Measurements from ENCODE around the gene FGD3. TPM values are rescaled to one million over a fixed set of nuclear protein-coding genes. Genes with fewer than 3 reads are reported as not detected.
A peak's percentile ranks its signal among the peaks of the same experiment; 100 is the strongest.

The FGD3 gene
- total RNA-seq, 4 donors from 2014 or later: 4.3 to 5.1 (median 4.9) TPM

- TF ChIP-seq CTCF (IDR thresholded peaks at IDR 0.05): no peak
- no peak for TF ChIP-seq POLR2AphosphoS5 (IDR thresholded peaks at IDR 0.05)
- no peak overlapping the region for H3K27ac ChIP-seq (replicated peaks in 1 of 4)
Measured at GRCh38 chr9:92983984-92984589, 36.8 kb downstream of the FGD3 start.

GRCh38 chr9:92984976-92985375, 37.7 kb downstream of the FGD3 start:
- Histone ChIP-seq H3K36me3 (no peaks in the 10 kb centered on the region), H3K27ac (replicated peaks in 1 of 4) (no peak overlapping the region), H3K27me3 (no peaks in the 10 kb centered on the region), H3K4me3 (no peak overlapping the region), H3K4me1 (no peaks in the 10 kb centered on the region), H3K9me3 (peaks cover 0 to 4% (median 0%) of the 10 kb centered on the region in 4 donors)
- 83% methylated on average over 1 of the region's 3 CpGs for WGBS
- TF ChIP-seq EP300 (IDR thresholded peaks at IDR 0.05) (no peak), POLR2AphosphoS5 (IDR thresholded peaks at IDR 0.05) (no peak), POLR2A (IDR thresholded peaks at IDR 0.05; ENCODE audit: low read depth) (no peak), CTCF (IDR thresholded peaks at IDR 0.05) (no peak)
- DNase-seq (ENCODE audit: extremely low spot score): peak; percentile 37
- intact Hi-C loops (cut with DNase I): no loop called here

More at GRCh38 chr9:92983984-92984589, 36.8 kb downstream of the FGD3 start:
- peaks cover 0 to 4% (median 0%) of the 10 kb centered on the region in 4 donors for H3K9me3 ChIP-seq
- no peaks in the 10 kb centered on the region for H3K27me3 ChIP-seq
- intact Hi-C loops (cut with DNase I): no loop called here
- H3K36me3 ChIP-seq: no peaks in the 10 kb centered on the region
- no peak for DNase-seq (ENCODE audit: extremely low spot score)
- peaks cover 0 to 2% (median 0%) of the 10 kb centered on the region in 4 donors for H3K4me1 ChIP-seq
- 68% methylated on average over 2 of the region's 2 CpGs for WGBS
- H3K4me3 ChIP-seq: no peak overlapping the region

GRCh38 chr9:92986176-92987119, 39.1 kb downstream of the FGD3 start:
- no peaks in the 10 kb centered on the region for H3K4me1 ChIP-seq
- no peak overlapping the region for H3K4me3 ChIP-seq

GRCh38 chr9:92988215-92988768, 41.0 kb downstream of the FGD3 start:
- H3K36me3 ChIP-seq: no peaks in the 10 kb centered on the region
- peak; percentile 90 for DNase-seq (ENCODE audit: extremely low spot score)
- H3K4me1 ChIP-seq: no peaks in the 10 kb centered on the region
- H3K27ac ChIP-seq (replicated peaks in 1 of 4): no peak overlapping the region
- TF ChIP-seq EP300 (IDR thresholded peaks at IDR 0.05) (no peak), POLR2AphosphoS5 (IDR thresholded peaks at IDR 0.05) (no peak), CTCF (IDR thresholded peaks at IDR 0.05) (no peak)
- intact Hi-C loops (cut with DNase I): no loop called here
- WGBS: 100% methylated on average over 1 of the region's 1 CpG
- H3K9me3 ChIP-seq: peaks cover 0 to 4% (median 0%) of the 10 kb centered on the region in 4 donors
- no peak overlapping the region for H3K4me3 ChIP-seq
- H3K27me3 ChIP-seq: no peaks in the 10 kb centered on the region

More at GRCh38 chr9:92986176-92987119, 39.1 kb downstream of the FGD3 start:
- no peak overlapping the region for H3K27ac ChIP-seq (replicated peaks in 1 of 4)
- H3K27me3 ChIP-seq: no peaks in the 10 kb centered on the region
- DNase-seq (ENCODE audit: extremely low spot score): peak; percentile 91
- H3K9me3 ChIP-seq: peaks cover 0 to 4% (median 0%) of the 10 kb centered on the region in 4 donors
- 83% methylated on average over 6 of the region's 6 CpGs for WGBS
- no peaks in the 10 kb centered on the region for H3K36me3 ChIP-seq
- intact Hi-C loops (cut with DNase I): no loop called here
- TF ChIP-seq EP300 (IDR thresholded peaks at IDR 0.05) (no peak), CTCF (IDR thresholded peaks at IDR 0.05) (peak; percentile 4 to 42 (median 21))

Measured in esophagus muscularis mucosa (tissue), 4 donors.